HG02885 (cell line): ENCODE results near the gene SYCE3.
"Not testable (repeated sequence)": the region's sequence is repeated elsewhere in the genome, so short reads cannot be mapped to it uniquely, and the experiment has no call there.

Experiments used
- ATAC-seq: cut with Tn5 transposase; IDR thresholded peaks from one replicate; pipeline ENCODE4 v1.9.1; 2021; ENCODE audit warnings: mild to moderate bottlenecking; ENCODE audit not compliant: unreplicated experiment, poor library complexity

SYCE3 gene

GRCh38 chr22:50523806-50524675, 38.7 kb downstream of the SYCE3 start:
- no peak for ATAC-seq

GRCh38 chr22:50523458-50523805, 39.3 kb downstream of the SYCE3 start:
- no peak for ATAC-seq

GRCh38 chr22:50522806-50523438, 39.8 kb downstream of the SYCE3 start:
- no peak for ATAC-seq

GRCh38 chr22:50522208-50522805, 40.4 kb downstream of the SYCE3 start:
- no peak for ATAC-seq

- no peak for ATAC-seq
Measured at GRCh38 chr22:50521710-50522109, 41.0 kb downstream of the SYCE3 start.

GRCh38 chr22:50520826-50521453, 41.8 kb downstream of the SYCE3 start:
- no peak for ATAC-seq

- ATAC-seq: not testable (repeated sequence)
Measured at GRCh38 chr22:50520184-50520583, 42.5 kb downstream of the SYCE3 start.

- ATAC-seq: no peak
Measured at GRCh38 chr22:50519151-50519550, 43.6 kb downstream of the SYCE3 start.

- ATAC-seq: no peak
Measured at GRCh38 chr22:50518606-50519005, 44.1 kb downstream of the SYCE3 start.

- ATAC-seq: no peak
Measured at GRCh38 chr22:50517495-50518260, 45.0 kb downstream of the SYCE3 start.

- no peak for ATAC-seq
Measured at GRCh38 chr22:50516891-50517290, 45.8 kb downstream of the SYCE3 start.

- ATAC-seq: no peak
Measured at GRCh38 chr22:50516068-50516467, 46.7 kb downstream of the SYCE3 start.

- ATAC-seq: no peak
Measured at GRCh38 chr22:50513175-50513574, 49.5 kb downstream of the SYCE3 start.

GRCh38 chr22:50508897-50509296, 53.8 kb downstream of the SYCE3 start:
- ATAC-seq: no peak

- ATAC-seq: peak; percentile 74
Measured at GRCh38 chr22:50507991-50508884, 54.5 kb downstream of the SYCE3 start, which contains the start of gene NCAPH2. TSS of gene NCAPH2 (plus strand) at chr22:50508224. CDS start at chr22:50508338, 114 bp downstream.

- peak; percentile 71 for ATAC-seq
Measured at GRCh38 chr22:50507421-50507990, 55.2 kb downstream of the SYCE3 start, which contains the start of gene LMF2. TSS of gene LMF2 (minus strand) at chr22:50507702. CDS start at chr22:50507675, 27 bp downstream.

GRCh38 chr22:50506611-50507420, 55.9 kb downstream of the SYCE3 start:
- ATAC-seq: peak; percentile 1
